Cardiac fibroblast (primary cell): ENCODE results near the gene SDK1.
"Not testable (repeated sequence)": the region's sequence is repeated elsewhere in the genome, so short reads cannot be mapped to it uniquely, and the experiment has no call there.

Experiments
- DNase-seq, 2 donors: peaks; one replicate each; pipeline versions ENCODE4 v3.0.0 to v3.0.0-alpha.2; 2010; ENCODE audit warnings: low read depth in 2 of 2
- H3K4me3 ChIP-seq, 2 donors: replicated peaks in 1 of 2; 1 replicate in 1 of 2; 2 replicates in 1 of 2; pipeline ENCODE4 v1.5.1; 2011; ENCODE audit warnings: low read depth in 2 of 2, low read length in 2 of 2, mild to moderate bottlenecking in 2 of 2, moderate library complexity in 1 of 2
- TF ChIP-seq, protein P1 (sequence below): IDR thresholded peaks from one replicate; pipeline ENCODE4 v1.5.1; 2011; ENCODE audit warnings: low read depth, mild to moderate bottlenecking, low read length, inconsistent platforms

Gene SDK1

DNA sequence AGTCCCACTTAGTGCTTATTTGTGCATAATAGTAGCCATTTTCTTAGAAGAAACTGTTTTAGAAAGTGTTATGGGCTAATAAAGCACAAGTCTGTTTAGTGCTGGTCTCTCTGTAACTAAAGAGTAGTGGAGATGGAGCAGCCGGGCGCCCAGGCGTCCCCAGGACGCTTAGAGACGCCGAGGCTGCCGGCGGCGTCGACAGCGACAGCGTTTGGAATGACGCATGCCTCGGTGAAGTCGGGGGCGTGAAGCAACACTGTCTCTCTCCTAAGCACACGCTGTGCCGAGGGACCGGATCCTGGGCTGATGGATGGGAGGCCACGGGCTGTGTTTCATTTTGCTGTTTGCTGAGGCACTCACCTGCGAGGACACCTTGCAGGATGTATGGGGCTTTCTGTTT is 792.4 kb downstream of the SDK1 start:
- peak in 1 of 2 donors; percentile 5 for DNase-seq
- TF ChIP-seq, protein P1, sequence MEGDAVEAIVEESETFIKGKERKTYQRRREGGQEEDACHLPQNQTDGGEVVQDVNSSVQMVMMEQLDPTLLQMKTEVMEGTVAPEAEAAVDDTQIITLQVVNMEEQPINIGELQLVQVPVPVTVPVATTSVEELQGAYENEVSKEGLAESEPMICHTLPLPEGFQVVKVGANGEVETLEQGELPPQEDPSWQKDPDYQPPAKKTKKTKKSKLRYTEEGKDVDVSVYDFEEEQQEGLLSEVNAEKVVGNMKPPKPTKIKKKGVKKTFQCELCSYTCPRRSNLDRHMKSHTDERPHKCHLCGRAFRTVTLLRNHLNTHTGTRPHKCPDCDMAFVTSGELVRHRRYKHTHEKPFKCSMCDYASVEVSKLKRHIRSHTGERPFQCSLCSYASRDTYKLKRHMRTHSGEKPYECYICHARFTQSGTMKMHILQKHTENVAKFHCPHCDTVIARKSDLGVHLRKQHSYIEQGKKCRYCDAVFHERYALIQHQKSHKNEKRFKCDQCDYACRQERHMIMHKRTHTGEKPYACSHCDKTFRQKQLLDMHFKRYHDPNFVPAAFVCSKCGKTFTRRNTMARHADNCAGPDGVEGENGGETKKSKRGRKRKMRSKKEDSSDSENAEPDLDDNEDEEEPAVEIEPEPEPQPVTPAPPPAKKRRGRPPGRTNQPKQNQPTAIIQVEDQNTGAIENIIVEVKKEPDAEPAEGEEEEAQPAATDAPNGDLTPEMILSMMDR: no peak
- no peak overlapping the region for H3K4me3 ChIP-seq

DNA sequence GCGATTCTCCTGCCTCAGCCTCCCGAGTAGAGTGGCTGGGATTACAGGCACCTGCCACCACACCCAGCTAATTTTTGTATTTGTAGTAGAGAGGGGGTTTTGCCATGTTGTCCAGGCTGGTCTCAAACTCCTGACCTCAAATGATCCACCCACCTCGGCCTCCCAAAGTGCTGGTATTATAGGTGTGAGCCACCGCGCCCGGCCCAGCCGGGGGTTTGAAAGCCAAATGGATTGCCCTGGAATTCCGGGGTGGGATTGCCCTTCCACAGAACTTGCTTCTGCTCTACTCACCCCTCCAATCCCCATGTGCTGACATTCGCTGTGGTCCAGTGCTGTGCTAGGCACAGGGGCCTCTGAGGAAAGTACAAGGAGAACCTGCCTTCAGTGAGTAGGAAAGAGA is 793.1 kb downstream of the SDK1 start:
- DNase-seq, H3K4me3 ChIP-seq: not testable (repeated sequence)

DNA sequence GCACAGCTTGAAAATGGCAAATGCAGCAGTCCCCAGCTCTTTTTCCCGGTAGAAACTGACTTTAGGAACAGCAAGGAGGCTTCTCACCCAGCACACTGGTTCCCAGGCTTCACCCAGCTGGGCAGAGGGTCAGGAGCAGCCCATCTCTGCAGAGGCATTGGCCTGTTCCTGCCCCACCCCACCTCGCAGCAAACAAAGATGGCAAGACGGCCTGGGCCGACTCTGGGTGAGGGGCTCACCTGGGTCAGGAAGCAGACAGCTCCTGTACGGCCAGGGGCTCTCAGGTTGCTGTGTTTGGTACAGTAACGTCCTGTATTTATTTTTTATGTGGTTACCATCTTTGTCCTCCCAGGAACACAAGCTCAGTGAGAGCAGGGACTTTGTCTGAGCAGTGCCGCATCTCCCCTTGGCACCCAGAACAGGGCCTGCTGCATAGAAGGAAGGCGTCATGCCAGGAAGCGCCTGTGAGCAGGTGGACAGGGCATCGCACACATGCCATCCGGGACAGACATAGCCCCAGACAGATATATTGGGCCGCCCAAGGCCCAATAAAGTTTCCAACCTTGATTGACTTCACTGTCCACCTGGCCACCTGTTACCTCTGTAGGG is 796.1 kb downstream of the SDK1 start:
- TF ChIP-seq, protein P1: no peak
- no peak overlapping the region for H3K4me3 ChIP-seq
- no peak for DNase-seq

DNA sequence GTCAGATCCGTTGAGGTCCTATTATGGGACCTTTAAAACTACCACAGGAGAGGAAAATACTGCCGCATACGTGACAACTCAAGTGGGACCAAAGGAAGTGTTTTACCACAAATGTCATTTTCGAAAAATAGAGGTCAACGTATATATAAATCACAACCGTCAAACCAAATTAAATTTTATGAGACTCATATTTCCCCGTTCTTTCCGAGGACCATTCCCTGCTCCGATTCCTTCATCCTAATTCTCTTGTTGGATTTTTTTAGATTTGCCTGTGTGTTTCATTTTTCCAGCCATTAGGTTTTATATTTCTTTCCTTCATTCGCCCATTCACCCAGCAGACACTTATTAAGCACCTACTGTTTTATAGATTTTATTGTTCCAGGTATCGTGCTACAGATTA is 797.1 kb downstream of the SDK1 start:
- TF ChIP-seq, protein P1: no peak
- no peak for DNase-seq
- no peak overlapping the region for H3K4me3 ChIP-seq

DNA sequence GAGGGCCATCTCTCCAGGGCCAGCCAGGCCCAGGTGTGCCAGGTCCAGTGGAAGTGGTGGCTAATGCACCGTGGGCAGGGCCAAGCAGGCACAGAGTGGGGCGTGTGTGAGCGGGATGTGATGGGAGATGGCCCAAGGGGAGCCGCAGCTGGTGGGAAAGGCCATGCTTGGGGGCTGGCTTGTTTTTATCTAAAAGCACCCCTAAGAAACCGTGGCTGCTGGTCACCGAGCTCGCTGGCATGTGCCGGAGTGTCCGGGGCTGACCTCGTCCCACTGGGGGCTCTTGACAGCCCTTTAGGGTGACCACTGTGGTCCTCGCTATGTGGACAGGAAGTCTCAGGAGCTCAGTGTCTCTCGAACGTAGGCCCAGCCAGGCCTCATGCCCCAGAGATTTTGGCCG is 798.6 kb downstream of the SDK1 start:
- TF ChIP-seq, protein P1: no peak
- DNase-seq: no peak
- H3K4me3 ChIP-seq: no peak overlapping the region

DNA sequence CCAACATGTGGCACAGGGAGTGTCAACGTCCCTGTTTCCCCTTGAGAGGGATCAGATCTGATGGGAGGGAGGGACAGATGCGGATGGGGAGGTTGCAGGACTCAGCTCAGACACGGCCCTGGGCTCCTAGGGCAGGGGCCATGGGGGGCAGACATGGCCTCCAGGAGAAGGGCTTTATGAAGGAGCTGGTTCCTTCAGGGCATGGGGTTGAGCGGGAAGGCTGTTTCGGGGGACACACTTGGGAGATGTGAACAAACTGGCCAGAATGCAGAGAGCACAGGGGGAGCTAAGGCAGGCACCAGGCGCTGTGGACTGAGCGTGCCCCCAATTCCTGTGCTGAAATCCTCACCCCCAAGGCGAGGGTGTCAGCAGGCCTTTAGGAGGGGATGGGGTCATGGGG is 799.1 kb downstream of the SDK1 start:
- H3K4me3 ChIP-seq: no peak overlapping the region
- TF ChIP-seq, protein P1: no peak
- DNase-seq: no peak

DNA sequence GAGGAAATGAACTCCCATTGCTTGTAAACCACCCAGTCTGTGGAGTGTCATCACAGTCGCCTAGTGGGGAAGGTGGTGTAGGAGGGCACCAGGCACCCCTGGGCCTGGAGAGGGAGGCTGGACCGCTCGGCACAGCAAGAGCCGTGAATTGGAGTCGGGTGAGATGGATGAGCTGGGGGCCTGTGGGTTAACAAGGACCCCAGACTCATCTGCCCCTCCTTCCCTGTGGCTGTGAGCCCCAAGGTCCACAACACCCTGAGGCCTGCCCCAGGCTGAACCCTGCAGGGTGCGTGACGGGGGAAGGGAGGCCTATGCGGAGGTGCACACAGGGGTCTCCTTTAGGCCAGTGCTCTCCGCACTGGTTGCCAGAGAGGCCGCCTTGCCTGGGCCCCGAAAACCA is 799.6 kb downstream of the SDK1 start:
- no peak overlapping the region for H3K4me3 ChIP-seq
- no peak for DNase-seq
- TF ChIP-seq, protein P1: no peak
